Ectodermal cell (in vitro differentiated cells): ENCODE data around the gene GFPT2.

ENCODE experiments used
- H3K27ac ChIP-seq: 2 replicates; pipeline ENCODE4 v1.7.0; 2013; ENCODE audit warnings: mild to moderate bottlenecking, low read depth, low read length; ENCODE audit not compliant: insufficient read depth, poor library complexity, severe bottlenecking
- H3K27me3 ChIP-seq: 2 replicates; pipeline ENCODE4 v1.7.0; 2013; ENCODE audit warnings: mild to moderate bottlenecking, low read length; ENCODE audit not compliant: insufficient read depth, control insufficient read depth, poor library complexity, severe bottlenecking
- H3K36me3 ChIP-seq: one replicate; pipeline ENCODE4 v1.7.0; 2013; ENCODE audit warnings: low read length; ENCODE audit not compliant: control insufficient read depth, insufficient read depth
- H3K4me1 ChIP-seq: one replicate; pipeline ENCODE4 v1.7.0; 2013; ENCODE audit warnings: low read length; ENCODE audit not compliant: control insufficient read depth, insufficient read depth
- H3K4me3 ChIP-seq: 2 replicates; pipeline ENCODE4 v1.7.0; 2013; ENCODE audit warnings: low read depth, low read length, control low read depth; ENCODE audit not compliant: insufficient read depth
- H3K9me3 ChIP-seq: 2 replicates; pipeline ENCODE4 v1.7.0; 2013; ENCODE audit warnings: mild to moderate bottlenecking, low read length, moderate library complexity; ENCODE audit not compliant: control insufficient read depth
- WGBS, 2 experiments: methylation state at CpG; one replicate each; pipeline ENCODE4 v1.1.7; 2013; ENCODE audit warnings: missing lambda C conversion rate in 2 of 2; 5-methylcytosine and 5-hydroxymethylcytosine counted together

The GFPT2 gene

GRCh38 chr5:180343110-180343830 is 9.9 kb downstream of the GFPT2 start:
- no peak overlapping the region for H3K27ac ChIP-seq
- H3K27me3 ChIP-seq = no peaks in the 10 kb centered on the region
- H3K9me3 ChIP-seq = no peaks in the 10 kb centered on the region
- H3K4me3 ChIP-seq = peak overlapping the region; percentile 11
- 5 to 6% methylated on average over 19 of the region's 19 CpGs for WGBS, 2 experiments
- H3K36me3 ChIP-seq = no peaks in the 10 kb centered on the region
- peaks cover 31% of the 10 kb centered on the region for H3K4me1 ChIP-seq

- WGBS, 2 experiments = 96 to 97% methylated on average over 8 of the region's 8 CpGs
- H3K36me3 ChIP-seq = peaks cover 7% of the 10 kb centered on the region
- no peak overlapping the region for H3K4me3 ChIP-seq
- peaks cover 17% of the 10 kb centered on the region for H3K4me1 ChIP-seq
- H3K27me3 ChIP-seq = no peaks in the 10 kb centered on the region
- H3K27ac ChIP-seq = no peak overlapping the region
- no peaks in the 10 kb centered on the region for H3K9me3 ChIP-seq
Measured at GRCh38 chr5:180341595-180341994, 11.5 kb downstream of the GFPT2 start.

DNA sequence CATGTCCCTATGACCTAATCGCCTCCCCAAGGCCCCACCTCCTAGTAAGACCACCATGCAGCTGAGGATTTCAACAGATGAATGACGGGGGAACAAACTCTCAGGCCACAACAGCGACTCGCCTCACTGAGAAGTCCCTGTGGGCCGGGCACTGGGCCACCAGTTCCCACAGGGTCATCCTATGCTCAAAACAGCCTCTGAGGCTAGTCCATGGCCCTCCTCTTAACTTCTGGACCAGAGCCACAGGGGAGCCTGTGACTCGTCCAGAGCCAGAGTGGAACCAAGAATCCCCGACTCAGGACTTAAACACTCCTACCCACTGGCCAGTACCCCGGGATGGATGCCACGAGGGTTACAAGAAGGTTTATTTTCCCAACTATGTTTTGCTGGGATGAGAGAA is 12.3 kb downstream of the GFPT2 start:
- 91 to 92% methylated on average over 9 of the region's 9 CpGs for WGBS, 2 experiments
- H3K4me1 ChIP-seq = peaks cover 17% of the 10 kb centered on the region

DNA sequence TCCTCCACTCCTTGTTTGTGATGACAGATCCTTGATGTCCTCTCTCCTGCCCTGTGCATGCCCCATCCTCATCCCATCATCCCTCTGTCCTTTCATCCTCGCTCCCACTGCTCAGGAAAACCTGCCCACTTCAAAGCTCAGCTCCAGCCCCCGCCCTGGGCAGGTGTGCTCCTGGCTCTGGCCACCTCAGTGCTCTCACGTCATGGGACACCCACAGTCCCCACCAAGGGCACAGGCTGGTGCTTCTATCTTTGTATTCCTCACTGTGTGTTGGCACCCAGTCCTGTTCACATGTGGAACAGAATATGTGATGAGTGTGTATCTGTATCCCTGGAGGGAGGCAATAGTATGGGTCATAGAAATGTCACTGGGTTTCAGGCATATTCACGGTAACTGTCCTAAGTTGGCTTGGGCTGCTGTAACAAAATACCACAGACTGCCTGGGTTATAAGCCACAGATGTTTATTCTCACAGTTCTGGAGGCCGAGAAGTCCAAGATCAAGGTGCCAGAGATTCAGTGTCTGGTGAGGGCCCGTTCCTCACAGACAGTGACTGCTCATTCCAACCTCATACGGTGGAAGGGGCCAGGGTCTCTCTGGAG is 13.5 kb downstream of the GFPT2 start:
- 93 to 95% methylated on average over 7 of the region's 7 CpGs for WGBS, 2 experiments
- no peaks in the 10 kb centered on the region for H3K9me3 ChIP-seq
- no peaks in the 10 kb centered on the region for H3K27me3 ChIP-seq
- H3K27ac ChIP-seq = no peak overlapping the region
- H3K4me1 ChIP-seq = peaks cover 17% of the 10 kb centered on the region
- H3K36me3 ChIP-seq = peaks cover 17% of the 10 kb centered on the region
- no peak overlapping the region for H3K4me3 ChIP-seq

More for the DNA sequence above, 12.3 kb downstream of the GFPT2 start:
- no peak overlapping the region for H3K4me3 ChIP-seq
- H3K36me3 ChIP-seq = peaks cover 9% of the 10 kb centered on the region
- H3K27me3 ChIP-seq = no peaks in the 10 kb centered on the region
- H3K27ac ChIP-seq = no peak overlapping the region
- no peaks in the 10 kb centered on the region for H3K9me3 ChIP-seq

GRCh38 chr5:180338001-180338707 is 15.0 kb downstream of the GFPT2 start:
- no peaks in the 10 kb centered on the region for H3K27me3 ChIP-seq
- H3K9me3 ChIP-seq = no peaks in the 10 kb centered on the region
- H3K27ac ChIP-seq = no peak overlapping the region
- H3K4me1 ChIP-seq = peaks cover 3% of the 10 kb centered on the region
- peaks cover 28% of the 10 kb centered on the region for H3K36me3 ChIP-seq
- H3K4me3 ChIP-seq = no peak overlapping the region
- 95 to 96% methylated on average over 21 to 22 of the region's 22 CpGs for WGBS, 2 experiments

DNA sequence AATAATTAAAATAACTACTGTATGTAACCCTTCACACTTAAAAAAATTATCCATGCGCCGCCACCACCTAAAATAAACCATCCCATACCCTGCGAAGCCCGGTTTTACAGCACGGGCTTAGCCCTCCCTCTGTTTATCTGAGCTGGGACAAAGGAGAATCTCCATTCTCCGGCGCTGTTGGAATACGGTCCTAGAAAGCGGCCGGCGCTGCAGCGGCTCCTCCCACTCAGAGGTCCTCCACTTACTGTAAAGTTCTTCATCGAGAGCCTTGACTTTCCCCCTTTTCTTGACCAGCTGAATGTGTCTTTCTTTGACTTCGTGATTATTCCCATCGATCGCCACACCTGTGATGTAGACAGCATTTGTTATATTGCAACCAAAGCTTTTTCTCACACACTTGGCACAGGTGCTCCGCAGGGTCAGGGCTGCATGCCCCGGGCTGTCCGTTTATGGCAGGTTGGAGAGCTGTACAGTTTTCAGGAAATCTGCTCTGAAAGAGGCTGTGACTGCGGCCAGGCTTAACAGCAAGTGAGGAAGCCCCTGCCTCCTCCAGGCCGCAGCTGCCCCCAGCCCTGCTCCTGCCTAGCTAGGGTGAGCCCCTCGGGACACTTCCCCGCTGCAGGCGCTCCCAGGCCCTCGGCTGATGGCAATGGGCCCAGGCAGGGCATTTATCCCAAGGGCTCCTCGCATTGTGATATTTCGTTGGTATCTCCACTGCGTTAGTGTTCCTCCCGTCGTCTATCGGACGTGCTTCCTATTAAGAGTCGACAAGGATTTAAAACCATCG is 16.7 kb downstream of the GFPT2 start:
- Histone ChIP-seq H3K27me3 (no peaks in the 10 kb centered on the region), H3K4me3 (no peak overlapping the region), H3K36me3 (peaks cover 28% of the 10 kb centered on the region), H3K4me1 (no peaks in the 10 kb centered on the region), H3K27ac (no peak overlapping the region), H3K9me3 (no peaks in the 10 kb centered on the region)
- WGBS, 2 experiments = 94 to 95% methylated on average over 34 of the region's 34 CpGs

DNA sequence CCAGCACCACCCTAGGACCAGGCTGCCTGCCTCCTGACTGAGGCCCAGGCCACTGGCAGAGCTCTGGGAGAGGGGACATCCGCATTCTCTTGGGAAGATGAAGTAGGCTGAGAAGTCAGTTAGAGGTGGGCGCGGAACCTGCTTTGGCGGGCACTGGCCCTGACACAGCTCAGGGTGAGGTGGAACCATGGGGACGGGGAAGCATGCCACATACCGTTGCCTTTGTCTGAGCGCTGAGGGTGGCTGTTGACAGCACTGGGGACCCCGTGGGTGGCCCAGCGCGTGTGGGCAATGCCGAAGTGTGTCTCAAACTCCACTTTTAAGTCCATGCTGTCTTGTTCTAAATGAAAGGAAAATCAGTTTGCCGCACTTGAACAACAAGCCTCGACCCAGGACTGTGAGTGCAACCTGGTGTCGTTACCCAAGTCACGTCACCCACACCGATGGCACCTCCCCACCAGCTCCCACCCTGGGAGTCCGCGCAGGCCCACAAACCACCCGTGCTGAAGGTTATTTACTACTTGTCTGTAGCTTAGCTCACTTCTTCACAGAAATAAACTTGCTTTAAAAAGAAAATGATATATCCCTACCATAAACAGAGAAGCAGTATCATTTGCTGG is 17.4 kb downstream of the GFPT2 start:
- Histone ChIP-seq H3K4me3 (no peak overlapping the region), H3K4me1 (no peaks in the 10 kb centered on the region), H3K27ac (no peak overlapping the region), H3K36me3 (peaks cover 28% of the 10 kb centered on the region), H3K9me3 (no peaks in the 10 kb centered on the region), H3K27me3 (no peaks in the 10 kb centered on the region)
- WGBS, 2 experiments = 95 to 98% methylated on average over 19 of the region's 19 CpGs

- Histone ChIP-seq H3K27me3 (no peaks in the 10 kb centered on the region), H3K36me3 (peaks cover 28% of the 10 kb centered on the region), H3K27ac (no peak overlapping the region), H3K9me3 (no peaks in the 10 kb centered on the region), H3K4me1 (no peaks in the 10 kb centered on the region), H3K4me3 (no peak overlapping the region)
- WGBS, 2 experiments = 93 to 97% methylated on average over 15 of the region's 15 CpGs
Measured at GRCh38 chr5:180334751-180335613, 18.2 kb downstream of the GFPT2 start.

GRCh38 chr5:180334176-180334575 is 19.0 kb downstream of the GFPT2 start:
- peaks cover 28% of the 10 kb centered on the region for H3K36me3 ChIP-seq
- WGBS, 2 experiments = 93 to 95% methylated on average over 6 of the region's 6 CpGs
- no peaks in the 10 kb centered on the region for H3K4me1 ChIP-seq

More at GRCh38 chr5:180334176-180334575, 19.0 kb downstream of the GFPT2 start:
- Histone ChIP-seq H3K27ac (no peak overlapping the region), H3K27me3 (no peaks in the 10 kb centered on the region), H3K4me3 (no peak overlapping the region), H3K9me3 (no peaks in the 10 kb centered on the region)
